Measurements from ENCODE around the gene MRGPRG.

MRGPRG gene

DNA sequence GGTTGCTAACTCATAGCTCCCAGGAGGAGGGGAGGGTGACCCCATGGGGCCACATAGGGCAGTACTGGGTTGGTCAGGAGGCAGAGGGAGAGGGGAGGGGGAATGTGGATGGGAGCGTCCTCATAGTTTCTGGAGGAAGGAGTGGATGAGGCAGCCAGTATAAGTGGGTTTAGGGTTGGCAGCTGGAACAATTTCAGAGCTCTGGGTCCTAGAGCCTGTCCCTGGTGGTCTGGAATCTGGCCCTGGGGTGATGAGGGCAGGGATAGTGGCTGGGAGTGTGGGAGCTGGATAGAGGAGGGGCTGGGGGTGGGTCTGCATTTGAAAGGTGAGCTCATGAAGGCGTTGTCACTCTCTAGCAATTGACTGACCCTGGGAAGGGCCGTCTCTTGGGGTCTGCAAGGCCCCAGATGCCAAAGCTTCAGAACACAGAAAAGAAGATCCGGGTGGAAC lies 5.3 kb upstream of the MRGPRG start:
- no peaks in the 10 kb centered on the region for H4K20me1 ChIP-seq (ENCODE audit: insufficient read depth, low read length)
- no peak overlapping the region for H3K9ac ChIP-seq (ENCODE audit: low read length)
- H3K36me3 ChIP-seq (ENCODE audit: insufficient read depth, low read length) = no peaks in the 10 kb centered on the region
- H3F3A ChIP-seq (ENCODE audit: insufficient read depth, low read length) = no peaks in the 10 kb centered on the region
- no peaks in the 10 kb centered on the region for H3K79me2 ChIP-seq (ENCODE audit: insufficient read depth, low read length)
- H3K9me2 ChIP-seq (ENCODE audit: low read depth, low read length) = no peaks in the 10 kb centered on the region
- no peaks in the 10 kb centered on the region for H3K27me3 ChIP-seq (ENCODE audit: insufficient read depth, low read length)
- H2AFZ ChIP-seq (ENCODE audit: low read length) = no peak overlapping the region
- H3K4me2 ChIP-seq (ENCODE audit: low read length) = no peak overlapping the region
- H3K9me3 ChIP-seq (ENCODE audit: low read length) = no peaks in the 10 kb centered on the region
- no peaks in the 10 kb centered on the region for H3K4me1 ChIP-seq (ENCODE audit: insufficient read depth, low read length, severe bottlenecking)
- TF ChIP-seq, protein P1, sequence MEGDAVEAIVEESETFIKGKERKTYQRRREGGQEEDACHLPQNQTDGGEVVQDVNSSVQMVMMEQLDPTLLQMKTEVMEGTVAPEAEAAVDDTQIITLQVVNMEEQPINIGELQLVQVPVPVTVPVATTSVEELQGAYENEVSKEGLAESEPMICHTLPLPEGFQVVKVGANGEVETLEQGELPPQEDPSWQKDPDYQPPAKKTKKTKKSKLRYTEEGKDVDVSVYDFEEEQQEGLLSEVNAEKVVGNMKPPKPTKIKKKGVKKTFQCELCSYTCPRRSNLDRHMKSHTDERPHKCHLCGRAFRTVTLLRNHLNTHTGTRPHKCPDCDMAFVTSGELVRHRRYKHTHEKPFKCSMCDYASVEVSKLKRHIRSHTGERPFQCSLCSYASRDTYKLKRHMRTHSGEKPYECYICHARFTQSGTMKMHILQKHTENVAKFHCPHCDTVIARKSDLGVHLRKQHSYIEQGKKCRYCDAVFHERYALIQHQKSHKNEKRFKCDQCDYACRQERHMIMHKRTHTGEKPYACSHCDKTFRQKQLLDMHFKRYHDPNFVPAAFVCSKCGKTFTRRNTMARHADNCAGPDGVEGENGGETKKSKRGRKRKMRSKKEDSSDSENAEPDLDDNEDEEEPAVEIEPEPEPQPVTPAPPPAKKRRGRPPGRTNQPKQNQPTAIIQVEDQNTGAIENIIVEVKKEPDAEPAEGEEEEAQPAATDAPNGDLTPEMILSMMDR (IDR thresholded peaks at IDR 0.05; ENCODE audit: low read length) = no peak
- no peak for TF ChIP-seq EZH2 (IDR thresholded peaks at IDR 0.05; ENCODE audit: borderline replicate concordance, low read length)
- H3K4me3 ChIP-seq (ENCODE audit: low read depth, low read length, poor library complexity, severe bottlenecking) = no peak overlapping the region
- no peak overlapping the region for H3K27ac ChIP-seq (ENCODE audit: low read depth, low read length, poor library complexity, severe bottlenecking)

DNA sequence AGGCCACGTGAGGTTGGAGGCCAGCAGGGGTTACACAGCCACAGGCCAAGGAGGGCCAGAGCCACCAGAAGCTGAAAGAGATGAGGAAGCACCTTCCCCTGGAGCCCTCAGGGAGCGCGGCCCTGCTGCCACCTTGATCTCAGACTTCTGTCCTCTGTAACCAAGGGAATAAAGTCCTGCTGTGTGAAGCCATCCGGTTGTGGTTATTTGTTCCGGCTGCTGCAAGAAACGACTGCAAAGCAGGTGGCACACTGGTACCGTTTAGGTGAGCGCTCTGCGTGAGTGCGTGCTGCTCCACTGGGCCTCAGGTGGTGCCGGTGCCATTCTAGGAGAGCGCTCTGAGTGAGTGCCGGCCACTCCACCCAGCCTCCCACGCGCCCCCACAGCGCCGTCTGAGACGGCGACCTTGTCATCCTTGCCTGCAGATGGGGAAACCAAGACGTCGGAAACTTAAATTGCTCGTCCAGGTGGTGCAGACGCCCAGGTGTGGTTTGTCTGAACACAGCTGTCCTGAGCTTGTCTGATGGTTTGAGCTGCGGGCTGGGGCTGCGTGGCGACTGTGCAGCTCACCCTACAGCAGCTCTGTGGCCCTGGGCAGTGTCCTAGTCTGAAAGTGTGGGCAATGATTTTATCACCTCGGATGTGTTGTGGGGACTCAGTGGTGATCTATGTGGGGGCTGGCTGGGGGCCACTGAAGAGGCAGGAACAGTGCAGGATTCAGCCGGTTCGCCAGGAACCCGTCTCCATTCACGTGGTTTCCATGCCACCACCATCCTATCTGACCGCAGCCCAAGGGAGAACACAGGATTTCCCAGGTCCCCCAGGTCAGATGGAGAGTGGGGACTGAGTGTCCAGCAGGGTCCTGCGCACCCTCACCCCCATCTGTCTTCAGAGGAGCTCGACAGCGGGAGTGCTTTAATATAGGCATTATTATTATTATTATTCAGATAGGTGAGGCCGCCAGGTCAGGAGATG lies 4.6 kb upstream of the MRGPRG start:
- no peaks in the 10 kb centered on the region for H3K9me2 ChIP-seq (ENCODE audit: low read depth, low read length)
- H2AFZ ChIP-seq (ENCODE audit: low read length) = no peak overlapping the region
- H3K4me2 ChIP-seq (ENCODE audit: low read length) = no peak overlapping the region
- no peaks in the 10 kb centered on the region for H3K79me2 ChIP-seq (ENCODE audit: insufficient read depth, low read length)
- H3K27me3 ChIP-seq (ENCODE audit: insufficient read depth, low read length) = no peaks in the 10 kb centered on the region
- H3K36me3 ChIP-seq (ENCODE audit: insufficient read depth, low read length) = no peaks in the 10 kb centered on the region
- H3F3A ChIP-seq (ENCODE audit: insufficient read depth, low read length) = no peaks in the 10 kb centered on the region
- no peaks in the 10 kb centered on the region for H4K20me1 ChIP-seq (ENCODE audit: insufficient read depth, low read length)
- no peaks in the 10 kb centered on the region for H3K9me3 ChIP-seq (ENCODE audit: low read length)
- H3K9ac ChIP-seq (ENCODE audit: low read length) = no peak overlapping the region
- no peak overlapping the region for H3K27ac ChIP-seq (ENCODE audit: low read depth, low read length, poor library complexity, severe bottlenecking)
- TF ChIP-seq, protein P1 (IDR thresholded peaks at IDR 0.05; ENCODE audit: low read length) = no peak
- no peak for TF ChIP-seq EZH2 (IDR thresholded peaks at IDR 0.05; ENCODE audit: borderline replicate concordance, low read length)
- H3K4me3 ChIP-seq (ENCODE audit: low read depth, low read length, poor library complexity, severe bottlenecking) = no peak overlapping the region
- H3K4me1 ChIP-seq (ENCODE audit: insufficient read depth, low read length, severe bottlenecking) = no peaks in the 10 kb centered on the region

DNA sequence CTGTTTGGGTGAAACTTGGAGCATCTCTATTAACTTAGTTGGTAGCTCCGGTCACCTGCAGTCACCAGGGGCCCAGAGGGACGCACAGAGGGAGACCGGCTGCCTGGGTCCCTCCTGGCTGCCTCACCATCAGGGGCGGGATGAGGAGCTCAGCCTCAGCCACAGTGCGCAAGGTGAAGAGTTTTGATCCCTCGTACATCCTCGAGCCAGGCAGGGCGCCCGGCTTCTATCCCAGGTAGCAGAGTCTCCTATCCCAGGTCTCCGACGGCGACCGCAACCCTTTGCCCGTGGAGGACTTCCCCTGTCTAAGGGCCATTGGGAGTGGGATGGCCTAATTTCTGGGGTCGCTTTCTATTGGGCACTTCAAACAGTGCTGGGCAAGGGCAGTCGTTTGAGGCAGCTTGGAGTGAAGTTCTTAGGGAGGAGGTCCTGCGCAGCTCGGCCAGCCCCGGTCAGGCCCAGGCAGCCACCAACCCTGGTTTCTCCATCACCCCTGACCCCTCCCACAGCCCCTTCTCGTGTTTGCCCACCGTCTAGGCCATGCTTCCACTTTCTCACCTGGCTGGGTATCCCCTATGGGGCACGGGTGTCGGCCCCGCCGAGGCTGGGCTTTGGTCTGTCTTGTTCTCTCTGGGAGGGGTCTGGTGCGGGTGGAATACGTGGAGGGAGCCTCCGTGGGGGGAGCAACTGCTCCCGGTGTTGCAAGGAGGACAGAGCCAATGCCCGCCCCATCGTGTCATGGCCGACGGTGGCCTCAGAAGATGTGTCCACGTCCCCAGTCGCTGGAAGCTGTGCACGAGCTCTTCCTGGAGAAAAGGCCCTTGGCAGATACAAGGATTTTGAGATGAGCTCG lies 3.6 kb upstream of the MRGPRG start:
- no peaks in the 10 kb centered on the region for H3F3A ChIP-seq (ENCODE audit: insufficient read depth, low read length)
- H2AFZ ChIP-seq (ENCODE audit: low read length) = no peak overlapping the region
- H3K4me1 ChIP-seq (ENCODE audit: insufficient read depth, low read length, severe bottlenecking) = no peaks in the 10 kb centered on the region
- no peaks in the 10 kb centered on the region for H3K27me3 ChIP-seq (ENCODE audit: insufficient read depth, low read length)
- H3K4me2 ChIP-seq (ENCODE audit: low read length) = no peak overlapping the region
- no peaks in the 10 kb centered on the region for H3K9me3 ChIP-seq (ENCODE audit: low read length)
- no peak overlapping the region for H3K27ac ChIP-seq (ENCODE audit: low read depth, low read length, poor library complexity, severe bottlenecking)
- no peak overlapping the region for H3K4me3 ChIP-seq (ENCODE audit: low read depth, low read length, poor library complexity, severe bottlenecking)
- no peaks in the 10 kb centered on the region for H3K9me2 ChIP-seq (ENCODE audit: low read depth, low read length)
- TF ChIP-seq, protein P1 (IDR thresholded peaks at IDR 0.05; ENCODE audit: low read length) = no peak
- TF ChIP-seq EZH2 (IDR thresholded peaks at IDR 0.05; ENCODE audit: borderline replicate concordance, low read length) = no peak
- no peaks in the 10 kb centered on the region for H3K79me2 ChIP-seq (ENCODE audit: insufficient read depth, low read length)
- no peak overlapping the region for H3K9ac ChIP-seq (ENCODE audit: low read length)
- H3K36me3 ChIP-seq (ENCODE audit: insufficient read depth, low read length) = no peaks in the 10 kb centered on the region
- no peaks in the 10 kb centered on the region for H4K20me1 ChIP-seq (ENCODE audit: insufficient read depth, low read length)
